VCaP (cell line): ENCODE data around the gene STAT4.
"Not testable (repeated sequence)": the region's sequence is repeated elsewhere in the genome, so short reads cannot be mapped to it uniquely, and the experiment has no call there.

Experiments used
- H3K27ac ChIP-seq: fragments of 450-650 bp; 2 replicates; pipeline ENCODE4 v1.5.1; 2017
- CTCF ChIP-seq: fragments of 450-650 bp; conservative IDR thresholded peaks from 2 replicates; pipeline ENCODE4 v1.5.1; 2017; ENCODE audit warnings: mild to moderate bottlenecking, moderate library complexity

The STAT4 gene

GRCh38 chr2:190999058-190999457 lies 151.7 kb downstream of the STAT4 start:
- H3K27ac ChIP-seq, result no peak overlapping the region
- TF ChIP-seq CTCF, result no peak

GRCh38 chr2:190997526-190998113 lies 153.2 kb downstream of the STAT4 start:
- H3K27ac ChIP-seq, result no peak overlapping the region
- TF ChIP-seq CTCF, result no peak

GRCh38 chr2:190996947-190997346 lies 153.8 kb downstream of the STAT4 start:
- no peak overlapping the region for H3K27ac ChIP-seq
- TF ChIP-seq CTCF, result no peak

GRCh38 chr2:190996338-190996946 lies 154.4 kb downstream of the STAT4 start:
- H3K27ac ChIP-seq, result no peak overlapping the region
- TF ChIP-seq CTCF, result peak; percentile 80

GRCh38 chr2:190995315-190995714 lies 155.5 kb downstream of the STAT4 start:
- not testable (repeated sequence) for H3K27ac ChIP-seq

GRCh38 chr2:190994148-190994547 lies 156.6 kb downstream of the STAT4 start:
- H3K27ac ChIP-seq, result no peak overlapping the region
- TF ChIP-seq CTCF, result no peak

GRCh38 chr2:190993292-190993643 lies 157.5 kb downstream of the STAT4 start:
- H3K27ac ChIP-seq, result no peak overlapping the region
- TF ChIP-seq CTCF, result no peak

- no peak for TF ChIP-seq CTCF
- no peak overlapping the region for H3K27ac ChIP-seq
Measured at GRCh38 chr2:190990132-190990531, 160.7 kb downstream of the STAT4 start.
